C4-2B (cell line): ENCODE data around the gene IZUMO4.

Experiments used
- CTCF ChIP-seq: fragments of 450-650 bp; conservative IDR thresholded peaks from 2 replicates; pipeline ENCODE4 v1.5.1; 2017; ENCODE audit warnings: mild to moderate bottlenecking
- ZFX ChIP-seq: fragments of 450-650 bp; IDR thresholded peaks from 2 replicates; pipeline ENCODE4 v1.6.1; 2017

GRCh38 chr19:2081873-2082810 lies 14.6 kb upstream of the IZUMO4 start:
- no peak for TF ChIP-seq CTCF
- TF ChIP-seq ZFX = no peak
